ENCODE results near the gene BAZ2A.

DNA sequence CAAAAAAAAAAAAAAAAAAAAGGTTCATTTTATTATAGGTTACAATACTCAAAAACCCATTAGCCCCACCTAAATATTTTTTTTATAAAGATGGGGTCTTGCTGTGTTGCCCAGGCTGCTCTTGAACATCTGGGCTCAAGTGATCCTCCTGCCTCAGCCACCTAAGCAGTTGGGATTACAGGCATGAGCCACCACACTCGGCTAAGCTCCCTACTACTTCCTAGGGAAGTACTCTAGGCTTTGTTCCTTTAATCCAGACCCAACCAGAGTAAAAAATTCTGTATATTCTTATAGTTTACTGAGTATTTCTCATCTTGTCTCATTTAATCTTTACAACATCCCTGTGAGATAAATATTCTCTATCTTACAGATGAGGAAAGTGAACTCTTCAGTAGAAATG is 57.8 kb downstream of the BAZ2A start:
- TF ChIP-seq, protein P1, sequence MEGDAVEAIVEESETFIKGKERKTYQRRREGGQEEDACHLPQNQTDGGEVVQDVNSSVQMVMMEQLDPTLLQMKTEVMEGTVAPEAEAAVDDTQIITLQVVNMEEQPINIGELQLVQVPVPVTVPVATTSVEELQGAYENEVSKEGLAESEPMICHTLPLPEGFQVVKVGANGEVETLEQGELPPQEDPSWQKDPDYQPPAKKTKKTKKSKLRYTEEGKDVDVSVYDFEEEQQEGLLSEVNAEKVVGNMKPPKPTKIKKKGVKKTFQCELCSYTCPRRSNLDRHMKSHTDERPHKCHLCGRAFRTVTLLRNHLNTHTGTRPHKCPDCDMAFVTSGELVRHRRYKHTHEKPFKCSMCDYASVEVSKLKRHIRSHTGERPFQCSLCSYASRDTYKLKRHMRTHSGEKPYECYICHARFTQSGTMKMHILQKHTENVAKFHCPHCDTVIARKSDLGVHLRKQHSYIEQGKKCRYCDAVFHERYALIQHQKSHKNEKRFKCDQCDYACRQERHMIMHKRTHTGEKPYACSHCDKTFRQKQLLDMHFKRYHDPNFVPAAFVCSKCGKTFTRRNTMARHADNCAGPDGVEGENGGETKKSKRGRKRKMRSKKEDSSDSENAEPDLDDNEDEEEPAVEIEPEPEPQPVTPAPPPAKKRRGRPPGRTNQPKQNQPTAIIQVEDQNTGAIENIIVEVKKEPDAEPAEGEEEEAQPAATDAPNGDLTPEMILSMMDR (IDR thresholded peaks at IDR 0.05): no peak
- TF ChIP-seq POLR2A (IDR thresholded peaks at IDR 0.05): no peak
- no peak for TF ChIP-seq POLR2AphosphoS5 (IDR thresholded peaks at IDR 0.05; ENCODE audit: insufficient read depth in 1 of 2, low read depth in 1 of 2)
